COR-L47 (cell line): Measurements from ENCODE around the gene RMDN2.

Experiments used
- DNase-seq: peaks from one replicate; lab custom pipeline; 2025; lab: John Stamatoyannopoulos, UW

Gene RMDN2

DNA sequence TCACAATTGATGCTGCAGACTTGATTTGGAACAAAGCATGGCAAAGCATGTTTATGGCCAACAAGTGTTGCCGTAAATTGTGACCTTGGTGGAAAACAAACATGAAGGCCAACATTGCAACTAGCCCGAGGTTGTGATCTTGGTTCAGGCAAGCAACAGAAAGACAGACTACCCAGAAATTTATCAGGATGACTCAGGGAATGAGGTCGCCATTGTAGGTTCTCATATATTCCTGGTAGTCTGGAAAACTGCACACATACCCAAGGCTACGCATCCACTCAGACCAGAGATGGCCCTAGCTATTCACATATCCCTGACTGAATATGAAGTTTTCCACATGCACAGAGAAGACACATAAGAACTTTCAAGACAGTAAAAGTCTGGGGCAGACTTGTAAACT lies 120.7 kb downstream of the RMDN2 start:
- no peak for DNase-seq

DNA sequence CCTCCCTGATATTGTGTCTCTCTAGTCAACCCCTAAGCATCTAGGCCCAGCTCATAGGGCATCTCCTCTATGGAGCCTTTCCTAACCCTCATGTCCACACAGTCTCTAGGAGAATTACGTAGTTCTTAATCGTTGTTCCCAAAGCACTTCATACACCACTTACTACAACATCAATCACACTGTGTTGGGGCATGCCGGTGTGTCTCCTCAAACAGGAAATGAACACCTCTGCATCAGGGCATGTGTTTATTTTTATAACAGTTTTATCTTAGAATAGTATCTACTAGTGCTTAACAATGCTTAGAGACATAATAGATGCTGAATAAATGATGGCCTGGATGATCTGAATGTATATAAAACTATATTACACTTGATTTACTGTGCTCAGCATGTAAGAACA lies 131.1 kb downstream of the RMDN2 start:
- no peak for DNase-seq

DNA sequence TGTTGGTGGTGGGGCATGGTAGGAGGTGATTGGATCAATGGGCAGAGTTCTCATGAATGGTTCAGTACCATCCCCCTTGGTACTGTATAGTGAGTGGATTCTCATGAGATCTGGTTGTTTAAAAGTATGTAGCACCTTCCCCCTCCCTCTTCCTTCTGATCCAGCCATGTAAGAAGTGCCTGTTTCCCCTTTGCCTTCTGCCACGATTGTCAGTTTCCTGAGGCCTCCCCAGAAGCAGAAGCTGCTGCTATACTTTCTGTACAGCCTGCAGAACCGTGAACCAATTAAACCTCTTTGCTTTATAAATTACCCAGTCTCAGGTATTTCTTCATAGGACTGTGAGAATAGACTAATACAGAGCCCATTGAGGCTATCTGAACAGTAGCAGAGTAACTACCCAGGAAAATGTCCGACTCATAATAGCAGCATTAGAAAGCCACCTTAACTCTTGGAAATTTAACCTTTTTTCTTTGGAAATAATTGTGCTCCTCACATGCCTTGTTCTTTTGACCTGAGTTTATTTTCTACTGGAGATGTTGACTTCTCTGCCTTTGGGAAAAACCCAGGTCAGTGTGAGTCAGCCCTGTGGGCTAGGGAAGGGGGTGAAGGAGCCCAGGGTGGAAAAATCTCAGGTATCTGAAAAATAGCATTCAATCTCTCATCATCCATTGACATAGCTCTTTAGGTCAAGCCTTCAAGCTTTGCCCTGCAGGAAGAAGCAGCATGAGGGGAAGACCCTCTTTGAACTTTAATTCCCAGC lies 132.7 kb downstream of the RMDN2 start:
- no peak for DNase-seq

DNA sequence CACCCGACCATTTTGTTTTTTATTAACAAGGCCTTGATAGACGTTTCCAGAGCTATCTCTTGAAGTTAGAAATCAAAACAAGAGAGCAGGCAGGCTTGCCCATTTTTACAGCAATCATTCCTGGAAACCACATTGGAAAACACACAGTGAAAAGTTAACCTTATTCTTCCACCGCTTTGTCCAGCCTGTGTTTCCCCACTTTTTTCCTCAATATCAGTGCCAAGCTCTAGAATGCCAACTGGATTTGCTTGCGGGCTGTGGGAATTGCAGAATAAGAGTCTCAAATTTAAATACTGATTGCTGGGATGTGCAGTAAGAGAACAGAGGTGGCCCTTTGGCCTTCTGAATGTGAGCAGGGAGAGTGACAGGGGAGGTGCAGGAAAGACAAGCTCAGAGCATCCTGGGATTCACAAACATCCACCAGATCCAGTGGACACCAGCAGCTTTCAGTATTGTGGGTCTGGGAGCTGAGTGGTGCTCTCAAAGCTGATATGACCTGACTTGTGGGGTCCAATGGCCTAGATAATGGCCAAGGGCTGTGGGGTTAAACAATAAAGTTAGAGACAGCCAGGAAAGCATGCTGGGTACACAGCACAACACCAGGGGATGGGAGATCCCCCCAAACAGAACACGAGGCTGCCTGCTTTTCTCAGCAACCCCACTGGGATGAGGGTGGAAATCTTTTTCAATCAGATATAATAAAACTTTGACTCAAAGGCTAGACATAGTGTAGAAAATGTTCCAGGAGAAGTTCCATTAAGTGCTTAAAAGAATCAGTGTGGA lies 135.3 kb downstream of the RMDN2 start:
- no peak for DNase-seq

DNA sequence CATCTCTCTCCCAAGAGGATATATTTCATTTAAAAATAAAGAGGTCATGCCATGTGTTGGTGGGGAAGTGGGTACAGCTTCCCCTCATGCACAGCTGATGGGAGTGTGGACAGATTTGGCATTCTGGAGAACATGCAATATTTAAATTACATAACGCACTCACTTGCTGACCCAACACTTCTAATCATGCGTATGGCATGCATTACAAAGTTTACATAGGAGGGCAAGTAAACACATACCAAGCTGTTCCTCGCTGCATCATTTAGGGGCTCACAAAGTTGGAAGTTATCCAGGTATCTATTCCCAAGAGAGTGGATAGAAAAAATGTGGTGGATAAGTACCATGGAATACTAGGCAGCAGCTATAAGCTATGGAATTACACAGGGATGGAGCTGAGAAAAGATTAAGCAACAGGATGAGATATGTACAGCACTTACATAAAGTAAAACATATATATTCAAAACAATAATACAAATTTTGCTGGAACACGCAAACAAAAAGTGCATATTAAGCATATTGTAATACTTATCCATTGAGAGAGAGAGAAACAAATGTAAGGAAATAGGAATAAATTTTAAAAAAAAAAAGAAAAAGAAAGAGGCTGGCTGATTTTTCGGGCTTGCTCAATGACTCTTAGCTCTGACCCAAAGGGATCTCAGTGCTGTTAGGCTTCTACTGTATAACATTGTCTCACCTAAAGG lies 139.9 kb downstream of the RMDN2 start:
- no peak for DNase-seq

DNA sequence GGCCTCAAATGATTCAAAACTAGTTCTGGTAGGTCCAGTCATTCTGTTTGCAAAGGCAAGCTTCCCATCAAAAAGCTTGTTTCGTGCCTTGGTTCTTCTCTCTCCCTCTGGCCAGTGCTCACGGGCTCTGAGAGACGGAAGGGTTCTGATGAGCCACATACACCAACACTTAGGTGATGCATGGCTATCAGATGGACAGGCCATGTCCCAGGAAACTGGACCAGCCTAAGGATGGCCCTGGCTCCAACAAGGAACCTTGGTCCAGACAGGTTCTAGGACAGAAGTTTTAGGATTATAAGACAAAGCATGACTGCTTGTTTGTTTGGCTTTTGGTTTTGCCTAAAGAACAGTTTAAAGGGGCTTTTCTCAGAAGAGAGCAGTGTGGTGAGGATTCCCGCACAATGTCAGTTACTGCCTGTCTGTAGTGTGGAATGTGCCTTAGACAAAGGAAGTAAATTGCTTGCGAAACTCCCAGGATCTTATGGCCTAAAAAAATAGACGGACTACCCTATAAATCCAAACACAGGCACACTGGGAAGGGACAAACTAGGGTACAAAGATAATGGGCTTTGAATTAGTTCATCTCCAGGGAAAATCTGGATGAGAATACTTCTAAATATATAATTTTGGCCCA lies 140.5 kb downstream of the RMDN2 start:
- no peak for DNase-seq

DNA sequence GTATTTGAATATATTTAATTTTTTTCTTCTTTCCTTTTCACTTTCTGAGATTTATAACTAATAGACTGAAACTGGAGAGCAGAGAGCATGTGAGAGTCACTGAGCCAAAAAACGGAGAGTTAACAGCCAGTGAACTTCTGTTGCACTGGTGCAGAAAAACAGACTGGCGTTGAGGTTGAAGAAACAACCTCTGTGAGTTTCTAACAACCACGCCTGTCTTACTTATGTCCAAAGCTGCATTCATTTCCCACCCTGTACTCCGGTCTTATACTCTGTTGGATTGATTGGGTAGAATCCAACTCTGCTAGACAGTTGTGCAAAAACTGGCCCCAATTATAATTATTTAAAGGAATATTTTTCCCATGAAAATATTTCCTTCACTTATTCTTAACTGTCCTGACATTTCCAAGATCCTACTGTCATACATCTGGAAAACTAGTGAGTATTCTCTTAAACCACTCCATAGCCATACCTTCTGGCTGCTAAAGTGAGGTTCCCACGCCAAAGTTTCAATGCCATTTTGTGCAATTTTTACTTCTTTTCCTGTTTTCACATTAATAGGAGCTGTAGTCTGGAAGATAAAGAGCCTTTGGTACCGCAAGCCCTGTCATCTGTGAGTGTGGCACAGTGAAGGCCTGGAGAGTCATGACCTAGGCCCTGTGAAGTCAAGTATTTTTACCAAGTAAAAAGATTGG lies 141.5 kb downstream of the RMDN2 start:
- DNase-seq: no peak
